ENCODE measurements around the gene ZFP36L1. TPM values are rescaled to one million over a fixed set of nuclear protein-coding genes. Genes with fewer than 3 reads are reported as not detected.

Gene ZFP36L1
- total RNA-seq, 1 donor from 2014 or later = 45.5 TPM

GRCh38 chr14:68757618-68758081, 35.2 kb downstream of the ZFP36L1 start:
- ATAC-seq (ENCODE audit: poor library complexity) (peak; percentile 67), DNase-seq (peak; percentile 73)
- intact Hi-C loops (cut with DNase I) = no loop called here

DNA sequence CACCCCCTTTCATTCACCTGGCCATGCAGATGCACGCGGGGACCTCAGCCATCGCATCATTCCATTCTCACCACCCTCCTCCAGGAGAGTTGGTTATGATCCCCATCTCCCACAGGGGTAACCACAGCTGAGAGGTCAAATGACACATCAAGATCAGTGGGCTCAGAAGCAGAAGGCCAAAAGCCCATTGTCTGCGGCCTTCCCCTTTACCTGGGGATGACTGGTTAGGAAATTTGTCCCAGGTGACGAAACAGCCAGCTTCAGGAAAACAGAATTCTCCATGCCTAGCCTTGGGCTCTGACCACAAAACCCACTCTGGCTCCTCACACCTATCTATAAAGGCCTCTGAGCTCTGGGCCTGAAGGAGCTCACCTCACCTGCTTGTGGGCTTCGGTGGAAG, 36.1 kb downstream of the ZFP36L1 start:
- DNase-seq (no peak), ATAC-seq (ENCODE audit: poor library complexity) (no peak)
- intact Hi-C loops (cut with DNase I) = no loop called here

DNA sequence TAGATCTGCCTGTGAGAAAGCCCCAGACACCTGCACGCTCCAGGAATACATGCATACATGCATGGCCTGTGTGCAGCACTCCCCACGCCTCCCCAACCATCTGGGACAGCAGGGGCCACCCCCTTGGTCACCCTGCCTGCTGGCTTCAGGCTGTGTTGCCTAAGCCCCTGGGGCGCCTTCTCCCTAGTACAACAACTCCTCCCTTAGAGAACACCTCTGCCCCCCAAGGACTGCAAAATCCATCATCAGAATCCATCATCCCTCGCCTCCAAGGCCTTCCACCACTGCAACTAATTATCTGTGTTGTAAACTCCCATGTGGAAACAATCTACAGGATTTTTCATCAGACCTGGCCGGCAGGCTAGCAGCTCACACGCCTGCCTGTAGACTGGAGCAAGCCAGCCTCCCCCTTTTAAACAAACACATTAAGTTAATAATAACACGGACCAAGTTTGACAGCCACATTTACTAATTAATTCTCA, 36.8 kb downstream of the ZFP36L1 start:
- intact Hi-C loops (cut with DNase I) = no loop called here
- ATAC-seq (ENCODE audit: poor library complexity) (no peak), DNase-seq (no peak)

DNA sequence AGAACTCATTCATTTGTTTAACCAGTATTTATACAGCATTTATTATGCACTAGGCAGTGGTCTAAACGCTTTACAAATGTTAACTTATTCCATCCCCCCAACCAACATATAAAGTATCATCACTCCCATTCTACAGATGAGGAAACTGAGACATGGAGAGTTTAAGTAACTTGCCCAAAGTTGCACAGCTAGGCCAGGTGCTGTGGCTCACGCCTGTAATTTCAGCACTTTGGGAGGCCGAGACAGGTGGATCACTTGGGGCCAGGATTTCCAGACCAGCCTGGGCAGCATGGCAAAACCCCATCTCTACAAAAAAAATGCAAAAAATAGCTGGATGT, 37.9 kb downstream of the ZFP36L1 start:
- DNase-seq (no peak), ATAC-seq (ENCODE audit: poor library complexity) (no peak)
- intact Hi-C loops (cut with DNase I) = no loop called here

- DNase-seq (no peak), ATAC-seq (ENCODE audit: poor library complexity) (no peak)
- intact Hi-C loops (cut with DNase I) = no loop called here
Measured at GRCh38 chr14:68753690-68754089, 39.2 kb downstream of the ZFP36L1 start.

DNA sequence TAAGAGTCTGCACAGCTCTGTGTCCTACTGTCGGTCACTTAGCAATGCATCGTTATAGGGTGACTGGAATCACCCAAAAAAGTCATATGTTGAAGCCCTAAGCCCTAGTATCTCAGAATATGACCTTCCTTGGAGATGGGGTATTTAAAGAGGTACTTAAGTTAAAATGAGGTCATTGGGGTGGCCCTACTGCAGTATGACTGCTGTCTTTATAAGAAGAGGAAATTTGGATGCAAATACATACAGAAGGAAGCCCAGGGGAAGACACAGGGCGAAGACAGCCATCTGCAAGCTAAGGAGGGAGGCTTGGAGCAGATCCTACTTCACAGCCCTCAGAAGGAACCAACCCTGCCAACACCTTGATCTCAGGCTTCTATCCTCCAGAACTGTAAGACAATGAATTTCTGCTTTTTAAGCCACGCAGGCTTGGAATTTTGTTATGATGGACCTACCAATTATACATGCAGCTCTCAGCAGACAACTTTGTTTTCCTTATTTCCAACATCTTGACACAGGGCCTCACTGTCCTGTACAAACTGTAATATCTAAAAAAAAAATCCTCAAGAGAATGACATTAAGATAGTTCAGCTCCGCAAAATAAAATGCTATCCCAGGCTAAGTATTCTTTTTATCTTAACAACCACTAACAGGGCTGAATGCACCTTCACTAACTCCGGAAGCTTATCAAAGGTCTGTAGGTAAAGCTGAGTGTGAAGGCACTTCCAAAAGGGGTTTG, 40.4 kb downstream of the ZFP36L1 start:
- intact Hi-C loops (cut with DNase I) = no loop called here
- ATAC-seq (ENCODE audit: poor library complexity) (no peak), DNase-seq (no peak)

DNA sequence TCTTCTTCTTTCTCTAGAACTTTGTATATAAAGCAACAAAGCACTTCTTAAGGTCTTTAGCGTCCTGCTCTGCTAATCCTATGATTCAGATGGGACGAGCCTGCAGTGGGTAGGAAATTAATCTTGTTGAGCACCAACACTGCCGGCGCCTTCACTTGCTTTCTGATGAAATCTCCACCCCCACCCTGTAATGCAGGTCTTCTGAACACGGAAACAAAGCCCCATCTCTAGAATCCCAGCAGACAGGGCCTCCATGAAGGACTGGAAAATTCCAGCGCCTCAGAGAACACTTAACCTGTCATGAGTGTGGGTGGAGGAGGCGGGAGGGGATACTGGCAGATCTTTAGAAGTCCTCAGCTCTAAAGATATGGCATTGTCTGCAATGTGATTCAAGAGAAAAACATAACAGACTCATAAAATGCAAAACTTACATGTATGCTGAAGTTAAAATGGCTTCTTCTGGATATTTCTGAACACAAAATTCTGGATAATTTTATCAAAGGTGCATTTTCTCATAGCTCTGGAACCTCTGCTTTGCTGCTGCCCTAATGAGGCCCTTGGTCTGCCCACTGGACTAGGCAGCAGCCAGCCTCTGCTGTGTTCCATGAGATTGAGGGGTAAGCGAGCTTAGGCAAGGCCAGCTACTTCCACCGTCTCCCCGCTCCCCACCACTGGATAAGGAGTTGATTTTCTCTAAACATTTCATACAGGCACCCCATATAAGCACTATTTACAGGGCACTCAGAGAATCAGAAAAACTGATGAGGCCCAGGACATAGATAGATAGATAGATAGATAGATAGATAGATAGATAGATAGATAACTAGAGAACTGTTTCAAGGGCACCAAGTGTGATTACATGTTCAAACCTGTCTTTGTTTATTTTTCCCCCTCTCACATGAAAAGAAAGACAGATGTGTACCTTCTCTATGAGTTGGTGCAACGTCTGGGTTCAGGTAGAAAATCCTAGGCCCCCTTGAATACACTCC, 43.1 kb downstream of the ZFP36L1 start:
- ATAC-seq (ENCODE audit: poor library complexity) (no peak), DNase-seq (no peak)
- intact Hi-C loops (cut with DNase I) = no loop called here

- intact Hi-C loops (cut with DNase I) = no loop called here
- no peak for ATAC-seq (ENCODE audit: poor library complexity)
Measured at GRCh38 chr14:68748691-68749090, 44.2 kb downstream of the ZFP36L1 start.

GRCh38 chr14:68748260-68748659, 44.6 kb downstream of the ZFP36L1 start:
- intact Hi-C loops (cut with DNase I) = no loop called here
- ATAC-seq (ENCODE audit: poor library complexity) = no peak
- DNase-seq = no peak

More at GRCh38 chr14:68748691-68749090, 44.2 kb downstream of the ZFP36L1 start:
- DNase-seq = no peak

GRCh38 chr14:68747393-68747792, 45.5 kb downstream of the ZFP36L1 start:
- ATAC-seq (ENCODE audit: poor library complexity) (no peak), DNase-seq (no peak)
- intact Hi-C loops (cut with DNase I) = no loop called here

GRCh38 chr14:68744613-68745012, 48.3 kb downstream of the ZFP36L1 start:
- intact Hi-C loops (cut with DNase I) = no loop called here
- ATAC-seq (ENCODE audit: poor library complexity) (no peak), DNase-seq (no peak)

GRCh38 chr14:68741839-68742470, 50.9 kb downstream of the ZFP36L1 start:
- ATAC-seq (ENCODE audit: poor library complexity) (peak; percentile 69), DNase-seq (no peak)
- intact Hi-C loops (cut with DNase I) = no loop called here

DNA sequence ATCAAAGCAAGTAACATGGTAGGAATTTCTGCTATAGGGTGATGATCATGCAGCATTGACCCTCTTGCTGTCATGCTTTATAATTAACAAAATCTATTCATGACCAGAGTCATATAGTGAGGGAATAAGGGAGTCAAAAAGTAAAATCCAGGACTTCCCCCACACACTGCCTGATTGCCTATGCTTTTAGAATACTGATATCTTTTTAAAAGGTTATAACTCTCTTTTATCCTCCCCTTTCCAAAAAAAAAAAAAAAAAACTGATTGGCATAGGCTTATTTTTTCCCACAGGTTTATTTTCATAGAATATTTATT, 51.4 kb downstream of the ZFP36L1 start:
- intact Hi-C loops (cut with DNase I) = no loop called here
- DNase-seq (no peak), ATAC-seq (ENCODE audit: poor library complexity) (no peak)

GRCh38 chr14:68740788-68741476, 51.9 kb downstream of the ZFP36L1 start:
- no peak for DNase-seq
- intact Hi-C loops (cut with DNase I) = no loop called here
- no peak for ATAC-seq (ENCODE audit: poor library complexity)

DNA sequence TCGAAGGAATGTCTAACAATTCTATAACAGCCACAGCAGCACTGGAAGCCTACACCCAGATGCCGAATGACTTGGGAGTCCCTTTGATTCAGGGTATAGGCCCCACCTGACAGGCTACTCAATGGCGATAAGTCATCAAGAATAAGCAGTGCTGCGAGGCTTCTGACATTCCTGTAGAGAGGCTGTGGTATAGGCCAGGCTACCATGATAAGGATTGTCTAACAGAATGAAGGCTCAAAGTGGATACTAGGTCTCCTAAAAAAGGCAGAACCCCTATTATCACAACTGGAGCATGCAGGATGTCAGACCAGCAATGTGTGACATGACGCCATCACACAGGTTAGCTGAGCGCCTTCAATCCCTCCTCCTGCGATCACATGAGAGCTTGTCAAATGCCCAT, 53.2 kb downstream of the ZFP36L1 start:
- DNase-seq = no peak
- no peak for ATAC-seq (ENCODE audit: poor library complexity)
- intact Hi-C loops (cut with DNase I) = no loop called here

- intact Hi-C loops (cut with DNase I) = no loop called here
- DNase-seq (no peak), ATAC-seq (ENCODE audit: poor library complexity) (no peak)
Measured at GRCh38 chr14:68738559-68738958, 54.3 kb downstream of the ZFP36L1 start.

All from Right ventricle myocardium superior (tissue), 1 donor.